Measurements from ENCODE around the gene LRMDA.
"Not testable (repeated sequence)": the region's sequence is repeated elsewhere in the genome, so short reads cannot be mapped to it uniquely, and the experiment has no call there.

The LRMDA gene

DNA sequence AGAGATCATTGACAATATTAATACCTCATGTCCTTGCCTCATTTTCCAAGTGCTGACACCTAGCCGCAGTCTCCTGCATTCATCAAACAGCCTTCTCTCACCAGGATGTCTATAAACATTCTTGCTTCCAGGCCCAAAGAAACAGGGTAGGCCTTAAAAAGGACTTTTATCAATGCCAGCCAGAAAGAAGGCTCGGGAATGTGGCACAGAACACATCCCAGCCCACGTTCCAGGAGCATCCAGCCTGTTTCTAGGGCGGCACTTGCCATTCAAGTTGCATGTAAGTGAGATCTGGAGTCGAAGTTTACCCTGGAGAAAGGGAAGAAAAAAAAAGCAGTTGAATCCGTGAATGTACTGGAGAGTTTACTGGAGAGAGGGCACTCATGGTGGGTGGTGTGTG, 1123.1 kb downstream of the LRMDA start:
- DNase-seq, result no peak

DNA sequence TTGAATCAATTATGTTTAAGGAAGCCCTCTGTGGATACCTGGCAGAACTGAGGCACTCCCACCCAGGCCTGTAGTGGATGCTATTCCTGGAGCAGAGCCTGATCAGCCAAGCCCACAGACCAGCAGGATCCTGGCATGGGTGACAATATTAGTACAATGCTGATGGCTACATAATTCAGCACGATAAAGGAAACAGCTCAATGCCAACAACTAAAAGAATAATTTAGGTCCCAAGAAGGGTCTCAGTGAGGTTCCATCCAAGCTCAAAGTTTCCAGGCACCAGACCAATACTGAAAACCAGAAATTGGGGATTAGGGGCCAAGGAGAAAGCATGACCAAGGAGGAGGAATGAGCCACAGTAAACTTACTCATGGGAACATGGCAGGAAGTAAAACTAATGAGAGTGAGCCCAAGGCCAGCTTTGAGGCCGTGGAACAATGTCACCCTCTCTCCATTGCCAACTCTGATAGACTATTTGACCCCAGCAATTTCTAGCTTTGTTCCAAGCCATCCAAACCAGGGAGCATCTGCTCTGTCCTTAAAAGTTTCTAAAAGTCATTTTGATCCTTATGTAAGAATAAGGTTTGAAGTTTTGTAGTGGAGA, 1123.7 kb downstream of the LRMDA start:
- DNase-seq, result no peak

DNA sequence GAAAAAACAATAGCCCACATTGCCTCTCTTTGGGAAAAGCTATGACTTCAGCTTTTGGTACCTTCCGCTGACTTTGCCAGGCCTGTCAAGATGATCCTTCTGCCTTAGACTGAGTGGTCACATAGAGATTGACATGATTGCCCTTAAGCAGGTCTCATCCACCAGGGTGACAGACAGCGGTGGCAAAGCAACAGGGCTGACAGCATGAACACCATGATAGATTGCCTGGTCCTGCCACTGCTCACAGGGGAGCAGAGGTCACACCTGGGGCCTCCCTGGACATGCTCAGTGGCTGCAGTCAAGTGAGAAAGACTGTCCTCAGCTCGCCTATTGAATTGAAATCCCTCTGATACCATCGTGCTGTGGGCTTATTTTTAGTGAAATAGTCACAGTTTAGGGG, 1125.9 kb downstream of the LRMDA start:
- DNase-seq, result no peak

DNA sequence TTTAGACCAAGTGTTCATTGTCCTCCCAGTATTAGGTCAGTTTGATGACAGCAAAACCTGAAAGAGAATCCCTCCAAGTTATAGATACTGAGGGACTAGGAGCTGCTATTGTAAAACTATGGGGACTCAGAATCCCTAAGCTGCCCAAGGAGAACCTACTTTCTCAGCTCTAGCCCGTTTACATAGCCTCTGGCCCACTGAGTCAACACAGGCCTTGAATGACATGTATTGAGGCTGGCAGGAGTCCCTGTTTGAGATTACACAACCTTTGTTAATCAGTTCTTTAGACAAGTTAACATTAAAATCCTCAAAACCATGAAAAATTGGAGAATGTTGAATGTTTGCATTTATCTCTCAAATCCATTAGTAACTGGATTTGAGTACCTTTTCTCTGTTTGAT, 1127.2 kb downstream of the LRMDA start:
- no peak for DNase-seq

DNA sequence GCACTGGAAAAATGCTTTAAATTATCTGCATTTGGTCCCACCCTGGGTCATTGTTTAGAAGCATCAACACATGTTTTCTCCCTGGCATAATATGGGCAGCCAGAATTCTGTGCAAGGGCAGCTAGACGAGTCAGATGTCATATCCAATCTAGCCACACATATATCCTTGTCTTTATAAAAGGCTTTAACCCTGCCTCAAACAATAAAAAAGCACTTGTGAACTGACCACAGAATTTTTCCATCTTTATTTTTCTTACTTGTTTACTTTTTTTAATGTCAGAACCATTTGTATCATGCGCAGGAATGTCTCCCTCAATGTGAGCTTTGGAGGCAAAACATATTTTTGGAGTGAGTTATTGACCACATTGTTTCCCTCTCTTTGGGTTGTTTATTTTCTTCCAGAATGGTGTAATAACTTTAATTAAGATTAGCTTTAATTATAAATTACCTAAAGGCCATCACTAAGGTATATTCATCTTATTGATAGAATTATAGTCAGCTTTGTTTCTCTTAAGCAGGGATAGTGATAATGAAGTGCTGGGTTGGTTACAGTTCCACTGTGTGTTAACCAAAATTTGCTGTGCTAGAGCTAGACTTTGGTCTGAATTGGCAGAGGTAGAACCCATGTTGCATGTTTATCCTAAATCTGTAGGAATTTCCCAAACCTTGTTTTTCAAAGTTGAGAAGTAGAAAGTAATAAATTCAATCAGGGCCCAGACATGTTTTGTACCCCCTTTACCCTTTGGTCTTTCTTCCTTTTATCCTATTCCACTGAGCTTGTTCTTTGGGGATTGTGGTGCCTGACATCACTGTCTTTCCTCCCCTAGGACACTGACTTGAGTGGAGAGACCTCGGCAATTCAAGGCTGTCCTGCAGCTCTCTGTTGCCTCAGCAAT, 1127.8 kb downstream of the LRMDA start:
- no peak for DNase-seq

DNA sequence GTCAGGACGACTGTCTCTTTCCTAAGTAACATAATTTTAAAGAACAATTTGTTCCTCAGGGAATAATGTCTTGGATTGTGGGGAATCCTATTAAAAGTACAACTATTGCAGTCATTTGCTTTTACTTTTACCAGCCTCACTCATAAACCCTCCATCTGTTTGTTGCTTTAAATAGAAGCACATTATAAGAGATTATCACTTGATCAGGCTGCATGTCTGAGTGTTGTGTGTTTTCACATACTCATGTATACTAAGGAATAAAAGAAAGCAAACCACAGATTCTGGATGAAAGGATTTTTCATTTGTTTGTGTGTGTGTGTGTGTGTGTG, 1128.4 kb downstream of the LRMDA start:
- no peak for DNase-seq

- DNase-seq, result no peak
These were observed 1128.9 kb downstream of the LRMDA start for GRCh38 chr10:76560338-76560737.

GRCh38 chr10:76563286-76563685, 1131.9 kb downstream of the LRMDA start:
- no peak for DNase-seq

DNA sequence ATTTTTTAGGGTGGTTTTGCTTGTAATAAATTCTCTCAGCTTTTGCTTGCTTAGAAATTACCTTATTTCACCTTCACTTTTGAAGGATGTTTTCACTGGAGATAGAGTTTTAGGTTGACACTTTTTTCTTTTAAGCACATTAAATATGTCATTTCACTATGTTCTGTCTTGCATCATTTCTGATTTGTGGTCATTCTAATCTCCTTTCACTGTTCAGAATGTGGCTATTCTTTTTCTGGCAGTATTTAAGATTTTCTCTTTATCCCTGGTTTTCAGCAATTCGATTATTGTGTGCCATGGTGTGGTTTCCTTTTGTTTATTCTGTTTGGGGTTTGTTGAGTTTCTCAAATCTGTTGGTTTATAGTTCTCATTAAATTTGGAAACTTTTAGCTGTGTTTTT, 1140.6 kb downstream of the LRMDA start:
- no peak for DNase-seq

DNA sequence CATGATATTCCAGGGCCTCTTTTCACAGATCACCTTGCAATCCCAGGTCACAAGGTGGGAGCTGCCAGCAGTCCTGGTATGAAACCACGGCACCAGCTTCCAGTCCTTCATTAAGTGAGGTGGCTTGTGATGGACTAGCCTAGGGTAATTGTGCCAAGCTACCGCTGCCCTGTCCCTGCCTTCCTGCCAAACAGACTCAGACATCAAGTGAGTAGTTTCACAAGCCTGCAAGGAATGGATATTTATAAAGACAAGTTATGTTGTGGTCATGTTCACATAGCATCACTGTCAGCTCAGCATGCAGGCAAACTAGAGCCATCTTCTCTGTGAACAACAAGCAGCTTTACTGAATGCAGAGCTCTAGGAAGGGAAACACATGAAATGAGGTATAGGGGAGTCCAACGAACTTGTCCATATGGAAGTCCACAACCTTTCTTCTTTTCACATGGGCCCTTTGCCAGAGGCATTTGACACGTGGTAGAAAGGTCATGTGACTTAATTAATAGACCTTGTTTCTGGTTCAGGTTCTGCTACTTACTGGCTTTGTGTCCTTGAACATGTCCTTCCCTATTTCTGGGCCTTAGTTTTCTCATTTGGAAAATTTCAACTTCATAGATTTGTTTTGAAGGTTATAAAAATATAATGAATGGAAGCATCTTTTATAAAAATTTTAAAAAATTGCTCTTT, 1145.0 kb downstream of the LRMDA start:
- no peak for DNase-seq

- no peak for DNase-seq
These were observed 1146.0 kb downstream of the LRMDA start for GRCh38 chr10:76577455-76577854.

DNA sequence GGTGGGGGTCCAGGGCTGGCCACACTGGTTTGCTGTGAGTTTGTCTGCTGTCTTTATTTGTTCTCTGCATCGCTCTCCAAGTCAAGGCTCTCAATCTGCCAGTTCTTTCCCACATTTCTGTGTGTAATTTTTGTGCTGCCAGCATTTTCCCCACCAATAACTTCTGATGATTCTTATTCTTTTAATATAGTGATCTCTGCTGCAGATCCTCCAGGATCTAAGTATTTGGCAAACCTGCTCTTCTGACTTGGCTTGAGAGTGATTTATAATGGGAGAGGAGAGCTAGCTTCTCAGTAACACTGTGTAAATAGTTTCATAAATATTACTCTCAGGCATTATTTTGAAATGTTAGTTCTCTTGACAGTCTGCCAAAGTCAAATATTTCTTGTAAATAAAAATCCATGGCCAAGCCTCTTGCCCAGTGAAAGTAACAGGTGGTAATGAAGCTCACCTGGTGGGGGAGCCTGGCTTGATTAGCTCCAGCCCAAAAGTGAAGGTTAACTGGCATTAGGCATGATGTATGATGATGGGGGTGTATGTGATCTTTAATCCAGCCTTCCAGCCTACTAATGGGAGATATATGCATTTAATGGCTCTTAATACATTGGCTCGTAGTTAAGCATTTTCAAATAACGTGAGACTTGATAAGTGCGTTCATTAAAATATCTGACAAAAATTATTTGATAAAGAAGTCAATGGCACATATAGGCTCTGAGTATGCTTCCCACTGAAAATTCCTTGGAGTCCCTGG, 1150.3 kb downstream of the LRMDA start:
- DNase-seq, result no peak

GRCh38 chr10:76582531-76582930, 1151.1 kb downstream of the LRMDA start:
- DNase-seq, result no peak

- DNase-seq, result no peak
These were observed 1152.3 kb downstream of the LRMDA start for GRCh38 chr10:76583711-76584161.

- DNase-seq, result not testable (repeated sequence)
These were observed 1153.0 kb downstream of the LRMDA start for GRCh38 chr10:76584466-76584865.
